GM18517 (cell line): ENCODE results near the gene GLI3.
A peak's percentile ranks its signal among the peaks of the same experiment; 100 is the strongest.

Experiments used
- ATAC-seq: cut with Tn5 transposase; IDR thresholded peaks from one replicate; pipeline ENCODE4 v1.9.1; 2021; ENCODE audit warnings: mild to moderate bottlenecking, moderate library complexity; ENCODE audit not compliant: unreplicated experiment

The GLI3 gene

GRCh38 chr7:42236266-42236975, 588 bp downstream of the GLI3 start:
- ATAC-seq: peak; percentile 21

- no peak for ATAC-seq
Observed at GRCh38 chr7:42235741-42236161, 1.3 kb downstream of the GLI3 start.

GRCh38 chr7:42234736-42235135, 2.3 kb downstream of the GLI3 start:
- ATAC-seq: no peak

DNA sequence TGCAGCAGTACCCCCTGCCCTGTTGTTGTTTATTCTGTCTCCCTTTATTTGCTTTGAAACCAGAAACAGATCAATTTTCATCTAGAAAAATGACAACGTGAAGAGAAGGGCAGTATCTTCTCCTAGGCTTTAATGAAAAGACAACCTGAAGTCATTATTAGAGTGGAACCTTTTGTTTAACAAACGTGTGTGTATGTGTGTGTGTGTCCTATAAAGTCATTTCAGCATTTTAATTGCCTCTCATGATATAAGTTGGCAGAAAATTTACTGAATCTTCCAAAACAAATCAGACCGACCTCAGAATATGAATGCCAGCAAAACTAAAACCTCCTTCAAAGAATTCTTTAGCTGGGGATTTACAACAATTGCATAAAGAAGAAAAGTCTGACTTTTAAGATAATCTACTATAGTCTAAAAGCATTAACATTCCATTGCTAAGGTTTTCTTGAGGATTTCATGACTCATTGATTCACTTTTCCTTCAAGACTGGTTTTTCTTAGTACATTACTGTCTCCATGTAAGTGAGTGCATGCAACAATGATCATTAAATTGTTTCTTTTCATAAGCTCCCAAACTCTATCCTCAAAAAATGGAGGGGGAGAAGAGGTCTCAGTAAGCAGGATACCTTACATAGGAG, 3.2 kb downstream of the GLI3 start:
- no peak for ATAC-seq

GRCh38 chr7:42233171-42233570, 3.8 kb downstream of the GLI3 start:
- ATAC-seq: no peak

DNA sequence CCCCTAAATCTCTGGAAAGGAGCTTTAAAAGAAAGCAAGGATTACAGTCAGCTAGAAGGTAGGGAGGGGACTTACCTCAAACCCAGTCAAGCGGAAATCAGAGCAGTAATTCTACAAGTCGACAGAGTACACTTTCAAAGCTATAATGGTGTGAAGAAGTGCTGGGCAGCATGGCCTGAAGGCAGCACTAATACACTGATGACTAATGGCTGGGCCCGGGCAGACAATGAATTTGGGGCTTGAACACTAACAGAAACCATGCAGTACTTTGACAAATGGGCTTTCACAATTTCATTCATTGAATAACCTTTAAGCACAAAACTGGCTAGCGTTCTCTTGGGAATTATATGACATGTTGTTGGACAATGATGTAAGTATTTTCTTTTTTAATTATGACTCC, 4.7 kb downstream of the GLI3 start:
- ATAC-seq: no peak

DNA sequence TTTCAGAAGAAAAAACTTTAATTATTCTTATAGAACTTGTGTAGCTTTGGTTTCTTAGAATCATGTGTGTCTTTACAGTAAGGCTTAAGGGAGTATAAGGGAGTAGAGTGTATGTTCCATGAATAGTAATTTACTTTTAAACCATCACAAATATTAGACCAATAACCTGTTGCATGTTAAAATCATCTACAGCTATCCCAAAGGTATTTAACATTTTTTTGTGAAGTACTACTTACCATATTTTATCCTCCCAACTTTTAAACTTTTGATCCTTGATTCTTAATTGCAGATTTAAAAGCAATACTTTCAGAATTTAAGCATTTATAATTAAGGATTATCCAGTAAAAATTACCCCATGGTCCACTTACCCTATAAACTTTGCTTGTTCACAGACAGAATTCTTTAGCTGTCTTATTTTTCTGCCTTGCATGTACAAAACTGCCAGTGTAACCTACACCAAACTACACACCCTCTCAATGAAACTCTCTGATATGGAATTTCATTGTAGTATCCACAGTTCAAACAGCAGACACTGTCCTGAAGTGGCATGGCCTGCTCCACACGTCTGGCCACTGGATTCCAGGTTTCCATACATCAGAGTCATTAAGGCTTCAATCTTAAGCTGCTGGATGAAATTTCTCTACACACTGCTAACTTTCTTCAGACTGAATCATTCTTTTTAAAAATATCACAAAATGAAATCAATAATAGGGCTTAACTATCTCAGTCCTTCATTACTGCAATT, 5.8 kb downstream of the GLI3 start:
- no peak for ATAC-seq

GRCh38 chr7:42227936-42228591, 8.9 kb downstream of the GLI3 start:
- ATAC-seq: no peak

DNA sequence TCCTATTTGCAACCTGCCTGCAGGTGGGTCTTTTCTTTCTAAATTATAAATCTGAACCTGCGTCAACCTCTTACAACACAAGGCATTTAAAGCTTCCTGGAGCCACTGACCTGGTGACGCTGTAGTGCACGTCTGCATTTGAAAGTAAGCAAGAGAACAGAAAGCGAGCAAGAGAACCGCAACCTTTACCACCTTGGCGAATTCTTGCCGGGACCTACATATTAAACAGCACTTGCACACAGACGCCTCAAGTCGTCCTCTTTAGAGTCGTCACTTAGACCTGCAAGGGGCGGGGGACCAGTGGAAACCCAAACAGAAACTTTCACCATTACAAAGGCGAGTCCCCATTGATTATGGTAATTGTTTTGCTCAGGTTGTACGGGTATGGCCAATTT, 9.5 kb downstream of the GLI3 start:
- no peak for ATAC-seq

- no peak for ATAC-seq
Observed at GRCh38 chr7:42227021-42227420, 10.0 kb downstream of the GLI3 start.

DNA sequence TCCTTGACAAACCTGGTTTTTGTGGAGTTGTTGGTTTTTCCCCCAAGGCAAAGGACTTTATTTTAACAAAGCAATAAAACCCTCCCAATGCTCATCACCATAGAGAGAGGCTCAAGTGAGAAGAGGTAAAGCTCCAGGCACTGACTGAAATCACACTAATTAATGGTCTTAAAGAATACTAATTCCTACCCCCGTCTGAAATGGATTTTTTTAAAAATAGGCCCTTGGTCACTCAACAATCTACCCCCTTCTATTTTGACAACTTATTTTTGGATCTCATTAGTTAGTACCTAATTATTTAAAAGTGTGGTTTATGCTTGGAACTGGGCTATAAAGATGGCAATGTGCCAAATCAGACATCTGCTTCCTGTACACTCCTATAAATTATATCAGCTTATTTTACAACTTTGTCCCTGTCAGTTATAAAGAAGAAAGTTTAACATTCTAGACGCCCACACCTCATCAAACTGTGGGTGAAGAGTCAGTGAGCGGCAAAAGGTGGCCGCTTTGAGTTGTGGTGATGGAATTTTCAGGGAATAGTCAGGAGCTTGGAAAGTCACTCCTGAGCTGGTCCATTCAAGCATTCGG, 10.6 kb downstream of the GLI3 start:
- ATAC-seq: no peak

DNA sequence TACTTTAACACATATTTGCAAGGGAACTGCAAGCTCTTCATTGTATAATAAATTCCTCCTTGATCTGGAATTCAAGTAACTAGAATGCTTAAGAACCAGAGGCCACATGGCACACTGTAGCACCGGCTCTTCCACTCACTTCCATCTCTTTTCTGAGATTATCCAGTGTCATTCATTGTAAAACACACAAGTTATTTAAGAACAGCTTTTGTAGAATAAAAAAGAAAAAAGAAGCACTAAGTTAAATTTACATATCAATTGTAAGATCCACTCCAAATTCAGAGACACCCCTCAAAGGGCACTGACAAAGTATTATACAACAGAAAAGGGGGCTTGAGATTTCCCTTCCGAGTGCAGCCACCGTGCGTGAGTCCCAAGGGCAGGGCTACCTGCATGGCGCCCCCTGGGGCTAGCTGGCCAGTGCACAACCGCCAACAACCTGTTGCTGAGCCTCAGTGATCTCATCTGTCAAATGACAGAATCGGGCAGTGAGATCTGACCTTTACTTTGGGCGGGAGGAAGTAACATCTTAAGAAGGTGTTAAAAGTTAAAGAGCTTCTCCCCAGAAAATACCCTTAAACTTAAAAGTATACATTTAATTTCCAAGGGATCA, 12.5 kb downstream of the GLI3 start:
- no peak for ATAC-seq

- ATAC-seq: no peak
Observed at GRCh38 chr7:42222891-42223290, 14.1 kb downstream of the GLI3 start.

GRCh38 chr7:42222125-42222524, 14.9 kb downstream of the GLI3 start:
- ATAC-seq: no peak

DNA sequence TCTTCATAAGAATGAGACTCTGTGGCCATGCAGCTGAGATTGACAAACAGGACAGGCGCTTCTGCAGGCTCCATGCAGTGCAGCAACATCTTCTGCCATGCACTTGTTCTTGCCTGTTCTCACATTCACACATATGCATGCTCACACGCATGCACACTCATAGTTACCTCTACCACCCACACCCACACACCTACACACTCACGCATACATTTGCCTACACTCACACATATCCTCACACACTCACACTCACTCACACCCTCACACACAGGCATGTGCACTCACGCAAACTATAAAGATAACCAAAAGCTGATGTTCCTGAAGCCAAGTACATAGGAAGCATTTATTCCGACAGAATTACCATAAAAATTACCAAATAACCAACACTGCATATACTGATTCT, 15.7 kb downstream of the GLI3 start:
- ATAC-seq: no peak

DNA sequence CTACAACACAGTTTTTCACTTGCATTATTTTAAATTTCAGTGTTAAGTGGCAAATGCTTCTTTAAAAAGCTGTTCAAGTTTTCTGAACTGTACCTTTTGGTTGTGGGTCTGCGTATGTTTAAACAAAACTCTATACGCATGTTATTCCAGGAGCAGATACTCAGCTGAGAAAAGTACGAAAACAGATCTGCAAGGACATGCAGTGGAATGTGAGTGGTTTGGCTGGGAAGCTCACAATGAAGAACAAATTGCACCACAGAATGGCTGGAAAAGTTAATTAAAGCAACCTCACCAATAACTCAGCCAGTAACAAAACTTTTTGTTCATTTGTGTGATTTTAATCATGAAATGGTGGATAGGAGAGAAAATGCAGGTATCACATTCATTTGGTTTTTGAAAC, 17.6 kb downstream of the GLI3 start:
- no peak for ATAC-seq

DNA sequence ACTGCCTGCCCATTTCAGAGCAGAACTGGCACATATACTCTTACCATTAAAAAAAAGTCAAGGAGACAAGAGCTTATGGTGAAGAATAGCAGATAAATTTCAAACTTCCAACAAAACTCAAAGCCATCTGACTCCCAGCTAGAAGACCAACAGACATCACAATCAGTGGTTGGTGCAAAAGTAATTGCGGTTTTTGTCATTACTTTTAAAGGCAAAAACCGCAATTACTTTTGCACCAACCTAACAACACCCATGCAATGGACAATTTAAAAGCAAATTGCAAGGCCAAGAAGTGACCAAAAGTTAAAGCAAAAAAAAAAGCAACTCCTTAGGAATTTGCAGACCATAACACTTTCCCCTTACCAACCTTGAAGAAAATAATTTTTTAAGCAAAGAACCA, 18.8 kb downstream of the GLI3 start:
- ATAC-seq: no peak

- no peak for ATAC-seq
Observed at GRCh38 chr7:42217548-42217947, 19.5 kb downstream of the GLI3 start.

DNA sequence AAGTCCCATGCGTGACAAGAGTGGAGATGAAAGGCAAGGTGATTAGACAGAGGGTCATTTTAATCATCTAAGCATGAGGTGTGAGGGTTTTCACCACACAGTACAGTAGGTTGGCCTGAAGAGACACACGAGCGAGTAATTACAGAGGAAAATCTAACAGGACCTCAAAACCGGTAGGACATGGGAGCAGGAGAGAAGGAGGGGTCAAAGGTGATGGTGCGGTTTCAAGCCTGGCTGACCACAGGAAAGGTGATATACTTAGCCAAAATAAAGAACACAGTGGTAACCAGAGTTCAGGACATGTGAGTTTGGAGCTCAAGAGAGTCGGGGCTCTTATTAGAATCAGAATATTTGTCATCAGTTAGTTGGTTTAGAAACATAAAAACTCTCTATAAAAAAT, 20.0 kb downstream of the GLI3 start:
- ATAC-seq: no peak

DNA sequence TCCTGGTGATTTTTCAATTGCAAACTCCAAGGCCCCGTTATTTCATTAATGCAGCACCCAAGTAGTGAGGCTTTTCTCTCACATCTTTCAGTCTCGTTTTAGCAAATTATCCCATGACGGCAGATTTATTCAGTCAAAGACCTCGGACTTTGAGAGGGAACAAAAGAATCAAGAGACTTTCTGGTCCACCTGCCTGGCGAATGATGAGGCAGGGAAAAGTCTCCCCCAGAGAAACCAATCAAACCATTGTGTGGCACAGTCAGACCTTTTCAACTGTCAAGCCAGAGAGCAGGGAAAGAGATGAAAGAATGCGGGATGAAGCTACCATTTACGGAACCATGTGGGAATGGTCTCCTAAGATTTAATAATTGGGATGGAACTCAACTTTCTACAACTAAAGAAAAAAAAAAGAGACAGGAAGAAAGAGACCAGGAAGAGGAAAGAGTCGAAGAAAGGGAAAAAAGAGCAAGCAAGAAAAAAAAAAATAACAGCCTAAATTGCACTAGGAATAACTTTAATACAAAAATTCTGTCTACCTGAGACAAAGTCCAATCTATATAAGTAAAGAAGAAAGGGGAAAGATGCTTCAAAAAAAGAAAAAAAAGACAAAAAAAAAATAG, 22.8 kb downstream of the GLI3 start:
- no peak for ATAC-seq
